Measurements from ENCODE around the gene WSB1.

DNA sequence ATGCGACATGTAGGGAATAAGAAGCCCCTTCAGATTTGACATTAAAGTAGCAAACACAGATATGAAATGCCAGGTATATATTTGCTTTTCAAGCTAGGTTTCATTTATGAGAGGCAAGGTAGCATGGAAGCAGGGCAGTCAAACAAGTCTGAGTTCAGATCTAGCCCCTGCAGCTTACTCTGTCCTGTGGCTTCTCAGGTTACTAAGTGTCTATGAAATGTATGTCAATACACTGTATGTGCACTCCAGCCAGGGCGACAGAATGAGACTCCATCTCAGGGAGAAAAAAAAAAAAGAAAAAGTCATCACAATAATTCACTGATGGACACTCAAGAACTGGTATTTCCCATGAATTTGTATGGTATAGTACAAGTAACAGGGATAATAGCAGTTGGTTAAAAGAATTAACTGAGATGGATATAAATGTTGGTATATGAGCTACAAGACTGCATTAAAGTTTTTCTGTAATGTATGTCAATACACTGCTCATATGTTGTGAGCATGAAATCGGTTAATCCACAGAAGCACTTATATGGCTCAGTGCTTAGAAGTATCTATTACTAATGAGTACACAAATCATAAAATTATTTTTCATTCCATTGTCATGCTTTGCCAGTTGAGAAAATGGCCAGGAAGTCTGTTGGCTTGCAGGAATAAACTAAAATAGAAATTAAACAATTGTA, 2.9 kb upstream of the WSB1 start:
- TF ChIP-seq RXRA (IDR thresholded peaks at IDR 0.05), result no peak
- TF ChIP-seq MAX (IDR thresholded peaks at IDR 0.05), result no peak
- no peak for TF ChIP-seq RAD21 (IDR thresholded peaks at IDR 0.05)
- TF ChIP-seq, protein P1, sequence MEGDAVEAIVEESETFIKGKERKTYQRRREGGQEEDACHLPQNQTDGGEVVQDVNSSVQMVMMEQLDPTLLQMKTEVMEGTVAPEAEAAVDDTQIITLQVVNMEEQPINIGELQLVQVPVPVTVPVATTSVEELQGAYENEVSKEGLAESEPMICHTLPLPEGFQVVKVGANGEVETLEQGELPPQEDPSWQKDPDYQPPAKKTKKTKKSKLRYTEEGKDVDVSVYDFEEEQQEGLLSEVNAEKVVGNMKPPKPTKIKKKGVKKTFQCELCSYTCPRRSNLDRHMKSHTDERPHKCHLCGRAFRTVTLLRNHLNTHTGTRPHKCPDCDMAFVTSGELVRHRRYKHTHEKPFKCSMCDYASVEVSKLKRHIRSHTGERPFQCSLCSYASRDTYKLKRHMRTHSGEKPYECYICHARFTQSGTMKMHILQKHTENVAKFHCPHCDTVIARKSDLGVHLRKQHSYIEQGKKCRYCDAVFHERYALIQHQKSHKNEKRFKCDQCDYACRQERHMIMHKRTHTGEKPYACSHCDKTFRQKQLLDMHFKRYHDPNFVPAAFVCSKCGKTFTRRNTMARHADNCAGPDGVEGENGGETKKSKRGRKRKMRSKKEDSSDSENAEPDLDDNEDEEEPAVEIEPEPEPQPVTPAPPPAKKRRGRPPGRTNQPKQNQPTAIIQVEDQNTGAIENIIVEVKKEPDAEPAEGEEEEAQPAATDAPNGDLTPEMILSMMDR (IDR thresholded peaks at IDR 0.05; ENCODE audit: low read depth, low read length, missing input control), result no peak

Measured in liver (tissue), 3 donors.